H1 (cell line): Measurements from ENCODE around the gene MAPK9. TPM values are rescaled to one million over a fixed set of nuclear protein-coding genes. Genes with fewer than 3 reads are reported as not detected.

ENCODE experiments used
- BACH1 ChIP-seq: IDR thresholded peaks from 2 replicates; pipeline ENCODE4 v1.6.1; 2012; ENCODE audit warnings: low read length, improper control_type of control experiment
- BRCA1 ChIP-seq: IDR thresholded peaks from 2 replicates; pipeline ENCODE4 v1.6.1; 2012; ENCODE audit warnings: low read depth, low read length, improper control_type of control experiment
- CTCF ChIP-seq, 3 experiments: IDR thresholded peaks; 1 replicate in 2 of 3; 2 replicates in 1 of 3; pipeline versions ENCODE4 v1.5.1 to v1.6.1; 2011; ENCODE audit warnings: low read length in 3 of 3, mild to moderate bottlenecking in 3 of 3, inconsistent platforms in 2 of 3, low read depth in 1 of 3, moderate library complexity in 1 of 3; ENCODE audit not compliant: insufficient read depth in 1 of 3; ENCODE audit errors: control extremely low read depth in 1 of 3
- EZH2 ChIP-seq: fragments of 200-600 bp; sonication (generic); IDR thresholded peaks from 2 replicates; pipeline ENCODE4 v1.7.1; 2012; ENCODE audit warnings: low read depth, mild to moderate bottlenecking, moderate library complexity, low read length, inconsistent platforms; ENCODE audit not compliant: severe bottlenecking
- GTF2F1 ChIP-seq: IDR thresholded peaks from 2 replicates; pipeline ENCODE4 v1.6.1; 2012; ENCODE audit warnings: low read depth, low read length, improper control_type of control experiment, borderline replicate concordance
- HDAC6 ChIP-seq: IDR thresholded peaks from one replicate; pipeline ENCODE4 v1.7.1; 2012; ENCODE audit warnings: low read depth, mild to moderate bottlenecking, inconsistent platforms, low read length, moderate library complexity
- JUND ChIP-seq: IDR thresholded peaks from 2 replicates; pipeline ENCODE4 v1.6.1; 2011; ENCODE audit warnings: mild to moderate bottlenecking, improper control_type of control experiment, low read length
- RAD21 ChIP-seq, 2 experiments: IDR thresholded peaks in 1 of 2; conservative IDR thresholded peaks in 1 of 2; 2 replicates each; pipeline ENCODE4 v1.6.1; 2011; ENCODE audit warnings: low read depth in 2 of 2, low read length in 2 of 2, improper control_type of control experiment in 1 of 2, inconsistent platforms in 1 of 2, mild to moderate bottlenecking in 1 of 2, moderate library complexity in 1 of 2
- TBP ChIP-seq: IDR thresholded peaks from 2 replicates; pipeline ENCODE4 v1.6.1; 2011; ENCODE audit warnings: low read depth, low read length, improper control_type of control experiment
- TCF12 ChIP-seq: IDR thresholded peaks from 2 replicates; pipeline ENCODE4 v1.6.1; 2011; ENCODE audit warnings: low read depth, mild to moderate bottlenecking, low read length
- polyA plus RNA-seq, 7 experiments: library from polyadenylated mRNA; depleted of rRNA in 3 of 7; stranded (reverse) in 5 of 7; unstranded in 2 of 7; fragments of >200 nt in 5 of 7; fragments of 200-250 nt in 2 of 7; gene quantifications; 1 replicate in 5 of 7; 2 replicates in 1 of 7; 4 replicates in 1 of 7; pipeline versions ENCODE4 v1.2.1 to v1.2.3, GENCODE V29; 2011 to 2013; ENCODE audit warnings: missing spikeins in 2 of 7, mixed read lengths in 2 of 7
- total RNA-seq: library from RNA; stranded (reverse); fragmentation: NEBNext Ultra II Directional; extraction: Animal tissue kit (Norgen Biotek cat#: 25700); gene quantifications from 2 replicates; pipeline ENCODE4 v1.2.1, GENCODE V29; 2021

Gene MAPK9
- total and polyA plus RNA-seq, 2 of the 8 experiments (the other 6 are each of a cell fraction or from before 2014, with no cell fraction given), result 22.3 to 43.7 TPM

- TF ChIP-seq TBP, result no peak
- TF ChIP-seq TCF12, result no peak
- no peak for TF ChIP-seq JUND
- no peak for TF ChIP-seq HDAC6
- no peak for TF ChIP-seq RAD21 (IDR thresholded peaks at IDR 0.05 in 1 of 2, conservative IDR thresholded peaks at IDR 0.05 in 1 of 2; ENCODE audit: low read depth in 2 of 2, low read length in 2 of 2)
- TF ChIP-seq GTF2F1, result no peak
- TF ChIP-seq BRCA1, result no peak
- TF ChIP-seq CTCF (IDR thresholded peaks at IDR 0.05; ENCODE audit: control extremely low read depth in 1 of 3, insufficient read depth in 1 of 3, low read depth in 1 of 3, low read length in 3 of 3), result no peak
- no peak for TF ChIP-seq BACH1
- TF ChIP-seq EZH2, result no peak
These were observed 78.2 kb downstream of the MAPK9 start (continued) for GRCh38 chr5:180213657-180214207.
